ENCODE results near the gene FAM3A. TPM values are rescaled to one million over a fixed set of nuclear protein-coding genes. Genes with fewer than 3 reads are reported as not detected.

The FAM3A gene
- total RNA-seq, 4 donors from 2014 or later, result 40.9 to 76.5 (median 55.7) TPM

GRCh38 chrX:154487518-154488290 lies 28.3 kb downstream of the FAM3A start:
- Histone ChIP-seq H3K27ac (peak overlapping the region in 2 of 4 donors; percentile 81 to 90), H3K9me3 (no peaks in the 10 kb centered on the region), H3K4me1 (peaks cover 0 to 40% (median 8%) of the 10 kb centered on the region in 4 donors), H3K4me3 (no peak overlapping the region), H3K27me3 (no peaks in the 10 kb centered on the region), H3K36me3 (peaks cover 0 to 26% (median 0%) of the 10 kb centered on the region in 3 donors)
- TF ChIP-seq EP300 (IDR thresholded peaks at IDR 0.05) (no peak), POLR2A (IDR thresholded peaks at IDR 0.05) (no peak)
- TF ChIP-seq, protein P1, sequence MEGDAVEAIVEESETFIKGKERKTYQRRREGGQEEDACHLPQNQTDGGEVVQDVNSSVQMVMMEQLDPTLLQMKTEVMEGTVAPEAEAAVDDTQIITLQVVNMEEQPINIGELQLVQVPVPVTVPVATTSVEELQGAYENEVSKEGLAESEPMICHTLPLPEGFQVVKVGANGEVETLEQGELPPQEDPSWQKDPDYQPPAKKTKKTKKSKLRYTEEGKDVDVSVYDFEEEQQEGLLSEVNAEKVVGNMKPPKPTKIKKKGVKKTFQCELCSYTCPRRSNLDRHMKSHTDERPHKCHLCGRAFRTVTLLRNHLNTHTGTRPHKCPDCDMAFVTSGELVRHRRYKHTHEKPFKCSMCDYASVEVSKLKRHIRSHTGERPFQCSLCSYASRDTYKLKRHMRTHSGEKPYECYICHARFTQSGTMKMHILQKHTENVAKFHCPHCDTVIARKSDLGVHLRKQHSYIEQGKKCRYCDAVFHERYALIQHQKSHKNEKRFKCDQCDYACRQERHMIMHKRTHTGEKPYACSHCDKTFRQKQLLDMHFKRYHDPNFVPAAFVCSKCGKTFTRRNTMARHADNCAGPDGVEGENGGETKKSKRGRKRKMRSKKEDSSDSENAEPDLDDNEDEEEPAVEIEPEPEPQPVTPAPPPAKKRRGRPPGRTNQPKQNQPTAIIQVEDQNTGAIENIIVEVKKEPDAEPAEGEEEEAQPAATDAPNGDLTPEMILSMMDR (IDR thresholded peaks at IDR 0.05), result no peak
- 90% methylated on average over 19 to 28 of the region's 28 CpGs for WGBS, 2 donors
- DNase-seq (ENCODE audit: low spot score in 2 of 2), result no peak

DNA sequence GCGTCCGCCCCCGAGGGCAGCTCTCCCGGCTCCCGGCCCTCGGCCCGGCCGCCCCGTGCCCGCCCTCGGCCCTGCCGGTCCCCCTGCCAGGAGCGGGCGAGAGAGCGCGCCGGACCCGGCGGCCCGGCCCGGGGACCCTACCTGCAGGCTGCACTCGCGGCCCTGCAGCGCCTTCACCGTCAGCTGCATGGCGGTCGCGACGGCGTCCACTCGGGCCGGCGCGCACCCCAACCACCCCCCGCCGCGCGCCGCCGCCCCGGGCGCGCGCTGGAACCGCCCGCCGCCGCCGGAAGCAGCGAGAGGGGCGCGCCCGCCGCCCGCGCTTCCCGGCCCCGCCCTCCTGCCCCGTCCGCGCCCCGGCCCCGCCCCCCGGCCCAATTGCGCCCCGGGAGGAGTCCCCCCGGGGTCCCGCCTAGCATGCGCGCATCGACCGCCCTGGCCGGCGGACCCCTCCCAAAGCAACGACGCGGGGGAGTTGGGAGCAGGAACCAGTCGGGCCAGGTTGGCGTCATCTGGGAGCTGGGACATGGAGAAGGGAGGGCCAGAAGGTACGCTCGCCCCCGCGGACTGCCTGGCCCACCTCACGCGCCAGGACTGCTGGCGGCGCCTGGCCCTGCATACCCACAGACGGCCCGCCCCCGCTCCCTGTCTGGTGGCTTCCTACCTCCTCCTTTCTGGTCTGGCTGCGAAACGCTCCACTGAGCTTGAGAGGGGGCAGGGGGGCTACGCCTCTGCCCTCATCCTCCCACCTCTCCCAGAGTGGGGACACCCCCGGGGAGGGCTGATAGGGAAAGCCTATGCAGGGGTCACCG lies 29.4 kb downstream of the FAM3A start, which contains the start of gene UBL4A:
Gene UBL4A (minus strand): TSS at position 220 of the 812 bp plus-strand sequence. CDS start 31 bp downstream, at position 189.
- no peaks in the 10 kb centered on the region for H3K9me3 ChIP-seq
- H3K27ac ChIP-seq, result peak within 1 kb of the TSS; percentile 73 to 90 (median 85)
- WGBS, 2 donors, result 17 to 68% methylated on average over 1 to 27 of the region's 95 CpGs
- H3K27me3 ChIP-seq, result no peaks in the 10 kb centered on the region
- no peak for DNase-seq (ENCODE audit: low spot score in 2 of 2)
- peak within 1 kb of the TSS; percentile 46 to 76 (median 58) for H3K4me3 ChIP-seq
- peaks cover 0 to 26% (median 0%) of the 10 kb centered on the region in 3 donors for H3K36me3 ChIP-seq
- H3K4me1 ChIP-seq, result peaks cover 0 to 40% (median 8%) of the 10 kb centered on the region in 4 donors
- TF ChIP-seq EP300 (IDR thresholded peaks at IDR 0.05) (peak in 1 of 2 donors; percentile 6), POLR2A (IDR thresholded peaks at IDR 0.05) (peak in 1 of 2 donors; percentile 55)
- TF ChIP-seq, protein P1 (IDR thresholded peaks at IDR 0.05), result no peak

GRCh38 chrX:154486052-154486395 lies 30.0 kb downstream of the FAM3A start:
- H3K27me3 ChIP-seq, result no peaks in the 10 kb centered on the region
- 65% methylated on average over 8 of the region's 35 CpGs; no CpG with 5 or more reads in 1 of the 2 donors for WGBS, 2 donors
- peak overlapping the region; percentile 46 to 76 (median 58) for H3K4me3 ChIP-seq
- TF ChIP-seq POLR2A (IDR thresholded peaks at IDR 0.05) (no peak), EP300 (IDR thresholded peaks at IDR 0.05) (no peak)
- TF ChIP-seq, protein P1 (IDR thresholded peaks at IDR 0.05), result no peak
- DNase-seq (ENCODE audit: low spot score in 2 of 2), result peak in 1 of 2 donors; percentile 24
- H3K36me3 ChIP-seq, result peaks cover 0 to 26% (median 0%) of the 10 kb centered on the region in 3 donors
- peak overlapping the region; percentile 67 to 90 (median 76) for H3K27ac ChIP-seq
- H3K4me1 ChIP-seq, result peaks cover 0 to 40% (median 8%) of the 10 kb centered on the region in 4 donors
- no peaks in the 10 kb centered on the region for H3K9me3 ChIP-seq

DNA sequence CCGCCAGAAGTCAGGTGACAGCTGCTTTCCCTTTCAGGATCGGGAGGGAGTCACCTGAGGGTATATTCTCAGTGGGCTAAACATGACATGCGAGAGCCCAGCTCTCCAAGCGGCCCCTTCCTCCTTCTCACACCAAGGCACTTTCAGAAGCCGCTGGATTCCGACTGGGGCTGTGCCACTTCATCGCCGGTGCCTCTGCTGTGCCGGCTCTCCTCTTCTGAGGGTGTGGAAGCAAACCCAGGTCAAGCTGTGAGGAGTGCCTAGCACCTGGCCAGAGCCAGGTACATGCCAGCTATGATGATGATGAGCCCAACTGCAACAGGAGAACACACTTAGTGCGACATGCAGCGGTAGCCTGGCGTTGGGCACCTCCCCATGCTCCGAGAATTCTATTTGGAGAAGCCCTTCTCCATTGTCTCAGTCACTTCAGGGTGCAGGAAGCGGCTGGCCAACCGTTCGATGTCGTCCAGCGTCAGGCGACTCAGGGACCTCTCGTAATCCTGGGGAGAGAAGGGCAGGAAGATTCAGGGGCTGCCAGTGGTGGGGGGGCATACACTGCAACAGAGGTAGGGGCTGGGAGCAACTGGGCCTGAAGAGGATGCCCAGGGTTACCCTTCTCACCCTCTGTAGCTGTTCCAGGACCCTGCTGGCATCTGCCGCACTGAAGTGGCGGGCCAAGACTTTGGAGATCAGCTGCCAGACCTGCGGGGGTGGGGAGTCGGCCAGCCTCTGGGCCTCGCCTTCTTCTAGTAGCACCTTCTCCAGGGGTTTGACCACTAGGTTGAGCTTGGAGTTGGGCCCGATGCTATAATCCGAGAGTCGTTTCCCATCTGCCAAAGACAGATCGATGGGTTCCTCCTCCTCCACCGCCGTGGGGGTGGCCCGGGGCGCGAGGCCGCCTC lies 30.6 kb downstream of the FAM3A start:
- WGBS, 2 donors, result 28 to 68% methylated on average over 7 to 35 of the region's 35 CpGs
- no peaks in the 10 kb centered on the region for H3K27me3 ChIP-seq
- H3K4me3 ChIP-seq, result peak overlapping the region; percentile 46 to 76 (median 58)
- H3K9me3 ChIP-seq, result no peaks in the 10 kb centered on the region
- H3K36me3 ChIP-seq, result peaks cover 0 to 26% (median 0%) of the 10 kb centered on the region in 3 donors
- TF ChIP-seq, protein P1 (IDR thresholded peaks at IDR 0.05), result no peak
- TF ChIP-seq POLR2A (IDR thresholded peaks at IDR 0.05) (no peak), EP300 (IDR thresholded peaks at IDR 0.05) (no peak)
- peak overlapping the region; percentile 67 to 90 (median 76) for H3K27ac ChIP-seq
- DNase-seq (ENCODE audit: low spot score in 2 of 2), result no peak
- peaks cover 0 to 40% (median 8%) of the 10 kb centered on the region in 4 donors for H3K4me1 ChIP-seq

Measured in tibial nerve (tissue), 4 donors.